ENCODE measurements around the gene RAPGEF5. TPM values are rescaled to one million over a fixed set of nuclear protein-coding genes. Genes with fewer than 3 reads are reported as not detected.

RAPGEF5 gene
- total and polyA plus RNA-seq, 4 donors: 7.1 to 54.8 (median 13.0) TPM

GRCh38 chr7:22121702-22122474 is 235.1 kb downstream of the RAPGEF5 start:
- peaks cover 0 to 35% (median 14%) of the 10 kb centered on the region in 4 donors for H3K36me3 ChIP-seq (ENCODE audit: control insufficient read depth in 4 of 4, insufficient read depth in 3 of 4, low read depth in 1 of 4, low read length in 3 of 4)
- TF ChIP-seq EGR1 (IDR thresholded peaks at IDR 0.05; ENCODE audit: low read depth in 2 of 2) (no peak), RXRA (IDR thresholded peaks at IDR 0.05) (no peak), FOXA1 (IDR thresholded peaks at IDR 0.05) (no peak), RAD21 (IDR thresholded peaks at IDR 0.05) (peak in 1 of 2 donors; percentile 5), GABPA (IDR thresholded peaks at IDR 0.05 in 1 of 2, conservative IDR thresholded peaks at IDR 0.05 in 1 of 2) (peak in 1 of 2 donors; percentile 39)
- H3K9ac ChIP-seq (ENCODE audit: low read depth in 1 of 2, low read length in 2 of 2): no peak overlapping the region
- H3K4me1 ChIP-seq (ENCODE audit: control insufficient read depth in 4 of 4, insufficient read depth in 4 of 4, low read length in 3 of 4): no peaks in the 10 kb centered on the region
- WGBS: 65% methylated on average over 8 of the region's 8 CpGs
- no peak overlapping the region for H3K4me3 ChIP-seq (ENCODE audit: low read depth in 1 of 3, low read length in 3 of 3)
- H3K27me3 ChIP-seq (ENCODE audit: control insufficient read depth in 4 of 4, insufficient read depth in 4 of 4, low read length in 3 of 4): no peaks in the 10 kb centered on the region
- H3K27ac ChIP-seq (ENCODE audit: low read depth in 1 of 2, low read length in 2 of 2): peak overlapping the region in 1 of 2 donors; percentile 68
- peak; percentile 38 for DNase-seq (ENCODE audit: low spot score)
- H3K9me3 ChIP-seq (ENCODE audit: control insufficient read depth in 4 of 4, low read length in 3 of 4): no peaks in the 10 kb centered on the region

GRCh38 chr7:22120391-22121053 is 236.4 kb downstream of the RAPGEF5 start:
- 91% methylated on average over 8 of the region's 8 CpGs for WGBS
- Histone ChIP-seq H3K36me3 (ENCODE audit: control insufficient read depth in 4 of 4, insufficient read depth in 3 of 4, low read depth in 1 of 4, low read length in 3 of 4) (peaks cover 0 to 32% (median 13%) of the 10 kb centered on the region in 4 donors), H3K9ac (ENCODE audit: low read depth in 1 of 2, low read length in 2 of 2) (no peak overlapping the region), H3K9me3 (ENCODE audit: control insufficient read depth in 4 of 4, low read length in 3 of 4) (no peaks in the 10 kb centered on the region), H3K27me3 (ENCODE audit: control insufficient read depth in 4 of 4, insufficient read depth in 4 of 4, low read length in 3 of 4) (no peaks in the 10 kb centered on the region), H3K4me3 (ENCODE audit: low read depth in 1 of 3, low read length in 3 of 3) (no peak overlapping the region), H3K27ac (ENCODE audit: low read depth in 1 of 2, low read length in 2 of 2) (no peak overlapping the region), H3K4me1 (ENCODE audit: control insufficient read depth in 4 of 4, insufficient read depth in 4 of 4, low read length in 3 of 4) (no peaks in the 10 kb centered on the region)
- no peak for TF ChIP-seq EGR1 (IDR thresholded peaks at IDR 0.05; ENCODE audit: low read depth in 2 of 2)
- no peak for TF ChIP-seq RXRA (IDR thresholded peaks at IDR 0.05)
- no peak for TF ChIP-seq HNF4A (conservative IDR thresholded peaks at IDR 0.05)
- no peak for TF ChIP-seq CTCF (IDR thresholded peaks at IDR 0.05; ENCODE audit: low read depth, low read length, missing input control)
- no peak for TF ChIP-seq MAX (IDR thresholded peaks at IDR 0.05)
- no peak for TF ChIP-seq YY1 (IDR thresholded peaks at IDR 0.05)
- TF ChIP-seq GABPA (IDR thresholded peaks at IDR 0.05 in 1 of 2, conservative IDR thresholded peaks at IDR 0.05 in 1 of 2): no peak
- TF ChIP-seq SP1 (IDR thresholded peaks at IDR 0.05): no peak
- no peak for DNase-seq (ENCODE audit: low spot score)

GRCh38 chr7:22117222-22117621 is 239.7 kb downstream of the RAPGEF5 start:
- WGBS: 89% methylated on average over 6 of the region's 6 CpGs
- Histone ChIP-seq H3K4me3 (ENCODE audit: low read depth in 1 of 3, low read length in 3 of 3) (no peak overlapping the region), H3K27me3 (ENCODE audit: control insufficient read depth in 4 of 4, insufficient read depth in 4 of 4, low read length in 3 of 4) (no peaks in the 10 kb centered on the region), H3K4me1 (ENCODE audit: control insufficient read depth in 4 of 4, insufficient read depth in 4 of 4, low read length in 3 of 4) (no peaks in the 10 kb centered on the region), H3K9me3 (ENCODE audit: control insufficient read depth in 4 of 4, low read length in 3 of 4) (no peaks in the 10 kb centered on the region), H3K36me3 (ENCODE audit: control insufficient read depth in 4 of 4, insufficient read depth in 3 of 4, low read depth in 1 of 4, low read length in 3 of 4) (peaks cover 0 to 21% (median 6%) of the 10 kb centered on the region in 4 donors), H3K27ac (ENCODE audit: low read depth in 1 of 2, low read length in 2 of 2) (no peak overlapping the region), H3K9ac (ENCODE audit: low read depth in 1 of 2, low read length in 2 of 2) (no peak overlapping the region)
- no peak for TF ChIP-seq ZBTB33 (IDR thresholded peaks at IDR 0.05)
- no peak for TF ChIP-seq MAX (IDR thresholded peaks at IDR 0.05)
- TF ChIP-seq HNF4G (IDR thresholded peaks at IDR 0.05): no peak
- no peak for TF ChIP-seq JUND (IDR thresholded peaks at IDR 0.05)
- TF ChIP-seq FOXA2 (IDR thresholded peaks at IDR 0.05): no peak
- TF ChIP-seq RAD21 (IDR thresholded peaks at IDR 0.05): no peak
- no peak for TF ChIP-seq FOXA1 (IDR thresholded peaks at IDR 0.05)
- TF ChIP-seq NR2F2 (IDR thresholded peaks at IDR 0.05): no peak
- no peak for TF ChIP-seq SP1 (IDR thresholded peaks at IDR 0.05)
- no peak for TF ChIP-seq HNF4A (conservative IDR thresholded peaks at IDR 0.05)
- TF ChIP-seq YY1 (IDR thresholded peaks at IDR 0.05): no peak
- TF ChIP-seq EGR1 (IDR thresholded peaks at IDR 0.05; ENCODE audit: low read depth in 2 of 2): no peak
- no peak for DNase-seq (ENCODE audit: low spot score)
